OCI-LY3 (cell line): ENCODE measurements around the gene SLC35A4.

Experiments used
- EZH2phosphoT487 ChIP-seq: fragments of 200-600 bp; shearing (Covaris generic); IDR thresholded peaks from 2 replicates; pipeline ENCODE4 v1.6.1; 2018; ENCODE audit warnings: antibody characterized with exemption, mixed run types, low read depth
- TF ChIP-seq, protein P1 (sequence below): fragments of 200-600, 300-600 bp; sonication (generic); IDR thresholded peaks from 2 replicates; pipeline ENCODE4 v1.5.1; 2014; ENCODE audit warnings: antibody characterized with exemption, low read length, low read depth

DNA sequence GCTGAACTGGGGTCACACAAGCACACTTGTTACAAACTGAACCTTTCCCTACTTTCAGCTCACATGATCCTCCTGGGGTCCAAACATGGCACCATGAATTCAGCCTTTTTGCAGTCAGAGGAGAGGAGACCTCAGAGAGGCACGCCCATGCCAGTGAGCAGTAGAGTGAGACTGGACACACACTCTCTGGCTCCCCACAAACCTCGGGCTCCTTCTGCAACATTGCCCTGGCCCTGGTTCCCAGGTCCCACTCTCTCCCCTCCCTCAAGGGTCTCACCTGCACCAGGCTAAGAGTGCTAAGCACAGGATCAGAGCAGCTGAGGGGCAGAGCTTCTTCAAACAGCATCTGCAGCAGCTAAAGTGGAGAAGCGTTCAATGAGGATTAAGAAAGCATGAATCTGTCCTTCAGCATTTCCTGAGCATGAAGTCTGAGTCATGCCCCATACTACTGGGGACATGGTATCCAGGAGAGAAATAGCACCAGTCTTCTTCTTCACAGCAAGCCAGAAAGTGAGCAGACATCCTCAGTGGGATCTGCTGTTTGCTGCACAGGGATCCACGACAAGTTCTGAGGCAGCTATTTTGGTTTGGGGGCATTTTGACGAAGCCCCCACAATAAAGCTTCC is 27.2 kb downstream of the SLC35A4 start:
- TF ChIP-seq, protein P1, sequence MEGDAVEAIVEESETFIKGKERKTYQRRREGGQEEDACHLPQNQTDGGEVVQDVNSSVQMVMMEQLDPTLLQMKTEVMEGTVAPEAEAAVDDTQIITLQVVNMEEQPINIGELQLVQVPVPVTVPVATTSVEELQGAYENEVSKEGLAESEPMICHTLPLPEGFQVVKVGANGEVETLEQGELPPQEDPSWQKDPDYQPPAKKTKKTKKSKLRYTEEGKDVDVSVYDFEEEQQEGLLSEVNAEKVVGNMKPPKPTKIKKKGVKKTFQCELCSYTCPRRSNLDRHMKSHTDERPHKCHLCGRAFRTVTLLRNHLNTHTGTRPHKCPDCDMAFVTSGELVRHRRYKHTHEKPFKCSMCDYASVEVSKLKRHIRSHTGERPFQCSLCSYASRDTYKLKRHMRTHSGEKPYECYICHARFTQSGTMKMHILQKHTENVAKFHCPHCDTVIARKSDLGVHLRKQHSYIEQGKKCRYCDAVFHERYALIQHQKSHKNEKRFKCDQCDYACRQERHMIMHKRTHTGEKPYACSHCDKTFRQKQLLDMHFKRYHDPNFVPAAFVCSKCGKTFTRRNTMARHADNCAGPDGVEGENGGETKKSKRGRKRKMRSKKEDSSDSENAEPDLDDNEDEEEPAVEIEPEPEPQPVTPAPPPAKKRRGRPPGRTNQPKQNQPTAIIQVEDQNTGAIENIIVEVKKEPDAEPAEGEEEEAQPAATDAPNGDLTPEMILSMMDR: no peak
- TF ChIP-seq EZH2phosphoT487: no peak
